GM12865 (cell line): Measurements from ENCODE around the gene TUSC2.
"Not testable (repeated sequence)": the region's sequence is repeated elsewhere in the genome, so short reads cannot be mapped to it uniquely, and the experiment has no call there.

Experiments
- DNase-seq: peaks from one replicate; pipeline ENCODE4 v3.0.0; 2010; ENCODE audit warnings: low read depth
- H3K4me3 ChIP-seq: 2 replicates; pipeline ENCODE4 v1.5.1; 2011; ENCODE audit warnings: mild to moderate bottlenecking, low read depth, low read length, control low read depth
- CTCF ChIP-seq: IDR thresholded peaks from 2 replicates; pipeline ENCODE4 v1.5.1; 2011; ENCODE audit warnings: low read length, control low read depth, low read depth, inconsistent platforms; ENCODE audit not compliant: insufficient read depth; ENCODE audit errors: missing control alignments

TUSC2 gene

DNA sequence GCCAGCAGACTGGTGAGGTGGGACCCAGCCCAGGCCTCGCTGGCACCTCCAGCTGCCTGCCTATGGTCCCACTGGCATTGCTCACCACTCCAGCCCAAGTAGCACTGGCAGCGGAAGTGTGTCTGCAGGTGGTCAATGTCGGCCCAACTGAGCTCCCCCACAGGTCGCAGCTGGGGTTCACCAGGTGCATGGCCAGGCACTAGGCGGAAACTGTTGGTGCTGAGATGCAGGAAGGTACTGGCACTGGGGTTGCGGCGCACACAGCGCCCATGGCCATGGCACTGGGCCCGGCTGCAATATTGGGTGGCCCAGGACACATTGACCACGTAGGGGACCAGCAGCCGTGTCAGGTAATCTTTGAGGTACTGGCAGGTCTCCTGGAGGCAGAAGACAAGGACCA, 9.9 kb downstream of the TUSC2 start:
- TF ChIP-seq CTCF = no peak
- no peak for DNase-seq
- no peak overlapping the region for H3K4me3 ChIP-seq

- H3K4me3 ChIP-seq = no peak overlapping the region
- TF ChIP-seq CTCF = no peak
Observed at GRCh38 chr3:50317300-50317699, 10.7 kb downstream of the TUSC2 start.

DNA sequence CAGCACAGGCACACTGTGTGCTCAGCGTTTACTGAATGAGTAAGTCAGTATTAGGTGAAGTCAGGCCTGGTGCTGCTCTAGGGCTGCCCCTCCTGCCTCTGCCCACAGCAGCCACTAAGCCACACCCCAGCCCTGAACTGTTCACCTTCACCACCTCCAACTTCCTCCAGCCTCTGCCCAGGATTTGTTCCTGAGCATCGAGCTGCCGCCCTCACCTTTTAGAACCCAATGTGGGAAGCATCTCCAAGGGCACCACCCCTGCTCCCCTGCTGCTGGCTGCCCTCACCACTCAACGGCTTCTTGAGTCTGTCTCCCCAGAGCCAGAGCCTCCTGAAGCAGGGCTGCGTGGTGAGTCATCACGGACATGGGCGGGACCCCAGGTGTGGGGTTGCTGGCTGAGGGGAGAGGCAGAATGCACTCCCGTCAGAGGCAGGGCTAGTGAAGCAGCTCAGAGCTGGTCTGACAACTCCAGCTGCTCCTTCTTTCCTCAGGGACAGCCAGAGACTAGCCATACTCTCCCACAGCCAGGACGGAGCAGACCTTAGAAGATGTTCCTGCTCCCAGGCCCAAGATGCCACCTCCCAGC, 11.3 kb downstream of the TUSC2 start:
- TF ChIP-seq CTCF = no peak
- H3K4me3 ChIP-seq = no peak overlapping the region
- peak; percentile 60 for DNase-seq

More at GRCh38 chr3:50317300-50317699, 10.7 kb downstream of the TUSC2 start:
- no peak for DNase-seq

GRCh38 chr3:50314816-50315215, 13.2 kb downstream of the TUSC2 start:
- no peak for DNase-seq
- no peak overlapping the region for H3K4me3 ChIP-seq
- no peak for TF ChIP-seq CTCF

GRCh38 chr3:50314342-50314741, 13.7 kb downstream of the TUSC2 start:
- DNase-seq = no peak
- H3K4me3 ChIP-seq = no peak overlapping the region
- no peak for TF ChIP-seq CTCF

GRCh38 chr3:50312041-50312440, 16.0 kb downstream of the TUSC2 start:
- not testable (repeated sequence) for H3K4me3 ChIP-seq, DNase-seq

DNA sequence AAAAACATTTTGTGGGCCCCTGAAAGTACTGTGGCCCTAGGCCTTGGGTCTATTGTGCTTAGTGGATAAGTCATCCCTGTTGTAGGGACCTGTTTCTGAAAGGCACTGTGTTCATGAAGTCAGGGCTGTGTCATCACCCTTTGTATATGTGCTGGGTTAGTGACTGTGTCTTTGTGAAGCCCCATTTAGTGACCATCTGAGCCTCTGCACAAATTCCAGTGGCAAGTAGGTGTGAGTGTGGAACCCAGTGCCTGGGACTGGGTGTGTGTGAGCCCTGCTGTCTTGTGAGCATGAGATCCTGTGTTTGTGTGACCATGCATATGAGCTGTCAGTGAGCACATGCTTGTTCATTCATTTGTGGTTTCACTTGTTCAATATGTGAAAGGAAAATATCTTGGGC, 23.4 kb downstream of the TUSC2 start:
- H3K4me3 ChIP-seq = no peak overlapping the region
- DNase-seq = no peak
- TF ChIP-seq CTCF = no peak
